Fibroblast of mammary gland (primary cell): ENCODE measurements around the gene C2CD5.

Source experiments
- DNase-seq: peaks from one replicate; pipeline ENCODE4 v3.0.0-alpha.2; 2010; ENCODE audit warnings: low read depth
- H3K4me3 ChIP-seq: 2 replicates; pipeline ENCODE4 v1.5.1; 2011; ENCODE audit warnings: low read depth, mild to moderate bottlenecking, low read length, moderate library complexity; ENCODE audit not compliant: control insufficient read depth
- CTCF ChIP-seq: conservative IDR thresholded peaks from 2 replicates; pipeline ENCODE4 v1.5.1; 2011; ENCODE audit warnings: low read depth, low read length, inconsistent platforms; ENCODE audit not compliant: control insufficient read depth, insufficient read depth

The C2CD5 gene

GRCh38 chr12:22536346-22536945 is 7.9 kb downstream of the C2CD5 start:
- no peak for TF ChIP-seq CTCF
- no peak overlapping the region for H3K4me3 ChIP-seq
- no peak for DNase-seq

- H3K4me3 ChIP-seq: no peak overlapping the region
- TF ChIP-seq CTCF: no peak
- no peak for DNase-seq
Observed at GRCh38 chr12:22535478-22535877, 8.9 kb downstream of the C2CD5 start.

- no peak for TF ChIP-seq CTCF
- H3K4me3 ChIP-seq: no peak overlapping the region
- no peak for DNase-seq
Observed at GRCh38 chr12:22535038-22535437, 9.3 kb downstream of the C2CD5 start.

GRCh38 chr12:22533155-22533554 is 11.2 kb downstream of the C2CD5 start:
- TF ChIP-seq CTCF: no peak
- no peak for DNase-seq

GRCh38 chr12:22532317-22532716 is 12.0 kb downstream of the C2CD5 start:
- no peak for DNase-seq
- H3K4me3 ChIP-seq: no peak overlapping the region
- no peak for TF ChIP-seq CTCF

More at GRCh38 chr12:22533155-22533554, 11.2 kb downstream of the C2CD5 start:
- H3K4me3 ChIP-seq: no peak overlapping the region

GRCh38 chr12:22531205-22531604 is 13.1 kb downstream of the C2CD5 start:
- DNase-seq: no peak
- no peak for TF ChIP-seq CTCF
- no peak overlapping the region for H3K4me3 ChIP-seq

GRCh38 chr12:22529281-22530060 is 14.9 kb downstream of the C2CD5 start:
- peak; percentile 40 for TF ChIP-seq CTCF

More at GRCh38 chr12:22529281-22530060, 14.9 kb downstream of the C2CD5 start:
- DNase-seq: peak; percentile 73
- no peak overlapping the region for H3K4me3 ChIP-seq
